ENCODE results near the gene SVIL. TPM values are rescaled to one million over a fixed set of nuclear protein-coding genes. Genes with fewer than 3 reads are reported as not detected.

Gene SVIL
- total RNA-seq, 4 donors from 2014 or later: 785 to 1,099 (median 921) TPM

DNA sequence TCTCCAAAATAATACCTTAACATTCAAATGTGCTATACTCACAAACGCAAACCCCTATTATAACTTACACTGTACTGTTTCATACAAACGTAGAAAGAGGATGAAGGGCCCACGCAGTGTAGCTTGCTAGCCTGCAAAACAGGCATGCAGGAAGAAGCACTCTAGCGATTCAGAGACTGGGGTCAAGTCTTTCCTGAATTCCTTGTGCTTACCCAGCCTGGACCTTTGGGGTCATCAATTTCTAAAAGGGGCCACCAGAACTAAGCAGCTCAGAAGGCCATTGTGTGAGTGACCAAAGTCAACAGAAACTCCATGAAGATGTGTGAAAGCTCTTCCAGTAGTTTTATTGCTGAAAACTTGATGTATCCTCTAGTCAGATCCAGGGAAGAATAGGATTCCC lies 111.9 kb downstream of the SVIL start:
- DNase-seq (ENCODE audit: extremely low spot score): no peak
- Histone ChIP-seq H3K27me3 (no peaks in the 10 kb centered on the region), H3K9me3 (no peaks in the 10 kb centered on the region), H3K36me3 (peaks cover 57 to 95% (median 69%) of the 10 kb centered on the region in 4 donors), H3K4me1 (peaks cover 0 to 86% (median 82%) of the 10 kb centered on the region in 4 donors), H3K27ac (replicated peaks in 1 of 4) (peak overlapping the region; percentile 69 to 82 (median 78)), H3K4me3 (peak overlapping the region in 3 of 4 donors; percentile 21 to 31 (median 26))
- TF ChIP-seq, protein P1, sequence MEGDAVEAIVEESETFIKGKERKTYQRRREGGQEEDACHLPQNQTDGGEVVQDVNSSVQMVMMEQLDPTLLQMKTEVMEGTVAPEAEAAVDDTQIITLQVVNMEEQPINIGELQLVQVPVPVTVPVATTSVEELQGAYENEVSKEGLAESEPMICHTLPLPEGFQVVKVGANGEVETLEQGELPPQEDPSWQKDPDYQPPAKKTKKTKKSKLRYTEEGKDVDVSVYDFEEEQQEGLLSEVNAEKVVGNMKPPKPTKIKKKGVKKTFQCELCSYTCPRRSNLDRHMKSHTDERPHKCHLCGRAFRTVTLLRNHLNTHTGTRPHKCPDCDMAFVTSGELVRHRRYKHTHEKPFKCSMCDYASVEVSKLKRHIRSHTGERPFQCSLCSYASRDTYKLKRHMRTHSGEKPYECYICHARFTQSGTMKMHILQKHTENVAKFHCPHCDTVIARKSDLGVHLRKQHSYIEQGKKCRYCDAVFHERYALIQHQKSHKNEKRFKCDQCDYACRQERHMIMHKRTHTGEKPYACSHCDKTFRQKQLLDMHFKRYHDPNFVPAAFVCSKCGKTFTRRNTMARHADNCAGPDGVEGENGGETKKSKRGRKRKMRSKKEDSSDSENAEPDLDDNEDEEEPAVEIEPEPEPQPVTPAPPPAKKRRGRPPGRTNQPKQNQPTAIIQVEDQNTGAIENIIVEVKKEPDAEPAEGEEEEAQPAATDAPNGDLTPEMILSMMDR (IDR thresholded peaks at IDR 0.05): no peak
- TF ChIP-seq EP300 (IDR thresholded peaks at IDR 0.05) (no peak), POLR2A (IDR thresholded peaks at IDR 0.05; ENCODE audit: low read depth) (no peak), POLR2AphosphoS5 (IDR thresholded peaks at IDR 0.05) (no peak)
- intact Hi-C loops (cut with DNase I): no loop called here
- 62% methylated on average over 4 of the region's 4 CpGs for WGBS

DNA sequence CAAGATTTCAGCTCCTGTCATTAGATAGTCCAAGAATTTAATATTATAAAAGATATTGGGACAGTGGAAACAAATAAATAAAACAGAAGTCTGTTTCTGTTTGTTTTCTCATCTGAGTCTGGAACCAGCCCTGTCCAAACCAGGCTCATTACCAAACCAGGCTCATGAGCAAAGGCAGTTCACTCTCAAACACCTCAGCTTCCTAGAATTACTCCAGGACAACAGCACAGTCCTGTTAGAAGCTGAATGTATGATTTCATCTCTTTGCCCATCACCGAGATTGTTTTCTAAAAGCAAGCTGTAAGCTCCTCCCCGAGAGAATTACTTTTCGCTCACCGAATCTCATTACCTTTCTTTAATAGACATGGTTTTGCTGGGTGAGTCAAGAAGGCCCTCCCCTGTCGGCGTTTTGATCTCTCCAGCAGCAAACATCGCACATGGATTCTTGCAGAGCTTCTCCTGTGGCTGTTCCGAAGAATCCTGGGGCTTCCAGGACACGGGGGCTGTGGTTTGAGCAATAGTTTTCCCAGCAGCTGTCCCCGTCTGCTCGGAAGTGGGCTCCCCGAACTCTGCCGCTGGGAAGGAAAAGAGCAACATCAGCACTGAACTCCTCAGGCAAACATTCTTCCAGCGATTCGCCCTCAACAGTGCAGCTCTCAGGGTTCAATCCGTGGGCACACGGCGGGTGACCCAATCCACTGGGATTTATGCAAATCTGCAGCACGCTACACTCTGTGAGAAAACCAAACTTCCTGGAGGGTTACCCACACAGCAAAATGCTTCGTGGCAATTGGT lies 112.5 kb downstream of the SVIL start:
- peaks cover 0 to 91% (median 86%) of the 10 kb centered on the region in 4 donors for H3K4me1 ChIP-seq
- peak overlapping the region; percentile 15 to 31 (median 24) for H3K4me3 ChIP-seq
- no peak for DNase-seq (ENCODE audit: extremely low spot score)
- no peaks in the 10 kb centered on the region for H3K27me3 ChIP-seq
- TF ChIP-seq POLR2AphosphoS5 (IDR thresholded peaks at IDR 0.05) (peak in 1 of 2 donors; percentile 13), EP300 (IDR thresholded peaks at IDR 0.05) (no peak)
- TF ChIP-seq, protein P1 (IDR thresholded peaks at IDR 0.05): no peak
- no peaks in the 10 kb centered on the region for H3K9me3 ChIP-seq
- 42% methylated on average over 20 of the region's 20 CpGs for WGBS
- peaks cover 57 to 95% (median 69%) of the 10 kb centered on the region in 4 donors for H3K36me3 ChIP-seq
- intact Hi-C loops (cut with DNase I): no loop called here
- H3K27ac ChIP-seq (replicated peaks in 1 of 4): peak overlapping the region; percentile 69 to 82 (median 78)

DNA sequence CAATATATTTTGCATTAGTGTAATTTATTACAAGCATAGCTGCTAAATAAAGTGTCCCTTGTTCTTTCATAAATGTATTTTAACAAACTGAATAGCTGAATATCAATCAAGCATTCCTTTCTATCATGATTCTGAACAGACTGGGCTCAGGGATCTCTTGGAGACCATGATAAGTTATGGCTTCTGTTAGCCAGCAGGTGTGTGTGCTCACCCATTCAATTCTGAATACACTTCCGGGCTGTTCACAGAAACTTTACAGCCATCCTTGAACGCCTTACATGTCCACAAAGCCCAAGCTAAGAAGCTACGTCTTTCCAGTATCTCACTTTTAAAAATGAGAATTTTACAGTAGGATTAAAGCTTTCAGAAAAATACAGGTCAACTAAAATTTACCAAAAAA lies 115.1 kb downstream of the SVIL start:
- Histone ChIP-seq H3K4me3 (no peak overlapping the region), H3K9me3 (no peaks in the 10 kb centered on the region), H3K36me3 (peaks cover 55 to 83% (median 64%) of the 10 kb centered on the region in 4 donors), H3K27me3 (no peaks in the 10 kb centered on the region), H3K4me1 (peaks cover 5 to 85% (median 80%) of the 10 kb centered on the region in 4 donors), H3K27ac (replicated peaks in 1 of 4) (peak overlapping the region; percentile 48 to 82 (median 78))
- 86% methylated on average over 3 of the region's 3 CpGs for whole genome bisulfite sequencing
- TF ChIP-seq, protein P1 (IDR thresholded peaks at IDR 0.05): no peak
- TF ChIP-seq POLR2A (IDR thresholded peaks at IDR 0.05; ENCODE audit: low read depth): no peak
- no peak for TF ChIP-seq EP300 (IDR thresholded peaks at IDR 0.05)
- no peak for TF ChIP-seq POLR2AphosphoS5 (IDR thresholded peaks at IDR 0.05)
- intact Hi-C loops (cut with DNase I): no loop called here
- no peak for DNase-seq (ENCODE audit: extremely low spot score)

DNA sequence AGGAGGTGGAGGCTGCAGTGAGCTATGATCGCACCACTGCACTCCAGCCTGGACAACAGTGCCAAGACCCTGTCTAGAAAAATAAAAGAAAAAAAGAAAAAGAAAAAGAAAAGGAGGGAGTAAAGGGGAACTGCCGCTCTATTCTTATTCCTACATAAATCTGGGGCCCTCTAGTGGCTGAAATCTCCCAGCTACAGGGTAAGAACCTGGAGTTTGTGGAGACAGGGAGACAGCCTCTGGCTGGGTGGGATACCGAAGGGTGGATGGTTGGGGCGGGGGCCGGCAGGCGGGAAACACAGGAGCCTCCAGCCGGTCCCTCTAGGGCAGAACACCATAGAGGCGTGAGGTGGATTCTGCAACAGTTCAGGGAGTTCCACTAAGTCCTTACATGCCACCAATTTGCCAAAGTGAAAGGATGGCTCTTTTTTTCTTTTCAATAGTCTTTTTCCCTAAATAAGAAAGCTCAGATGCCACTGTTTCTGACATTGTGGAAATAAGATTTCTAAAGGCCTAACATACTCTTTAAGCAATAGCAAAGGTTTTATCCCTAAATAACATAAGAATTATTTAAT lies 117.3 kb downstream of the SVIL start:
- H3K9me3 ChIP-seq: no peaks in the 10 kb centered on the region
- intact Hi-C loops (cut with DNase I): no loop called here
- TF ChIP-seq POLR2A (IDR thresholded peaks at IDR 0.05; ENCODE audit: low read depth): no peak
- TF ChIP-seq POLR2AphosphoS5 (IDR thresholded peaks at IDR 0.05): peak in 1 of 2 donors; percentile 11
- no peak for TF ChIP-seq EP300 (IDR thresholded peaks at IDR 0.05)
- TF ChIP-seq, protein P1 (IDR thresholded peaks at IDR 0.05): peak; percentile 32 to 59 (median 33)
- peak overlapping the region; percentile 67 to 82 (median 78) for H3K27ac ChIP-seq (replicated peaks in 1 of 4)
- no peaks in the 10 kb centered on the region for H3K27me3 ChIP-seq
- no peak overlapping the region for H3K4me3 ChIP-seq
- H3K4me1 ChIP-seq: peaks cover 10 to 72% (median 69%) of the 10 kb centered on the region in 4 donors
- 86% methylated on average over 8 of the region's 8 CpGs for WGBS
- H3K36me3 ChIP-seq: peaks cover 34 to 71% (median 51%) of the 10 kb centered on the region in 4 donors
- DNase-seq (ENCODE audit: extremely low spot score): no peak

Measured in esophagus muscularis mucosa (tissue), 4 donors.